Measurements from ENCODE around the gene HAPLN2.

The HAPLN2 gene

GRCh38 chr1:156655904-156656516, 36.8 kb downstream of the HAPLN2 start:
- Histone ChIP-seq H3K27ac (ENCODE audit: low read depth, low read length) (no peak overlapping the region), H2BK12ac (ENCODE audit: low read length) (no peak overlapping the region), H3K9ac (ENCODE audit: low read length) (no peak overlapping the region), H3K4ac (ENCODE audit: low read depth, low read length) (no peak overlapping the region), H3K36me3 (ENCODE audit: control insufficient read depth in 1 of 2, insufficient read depth in 2 of 2, low read length in 2 of 2) (no peaks in the 10 kb centered on the region), H2BK120ac (ENCODE audit: insufficient read depth, low read length, poor library complexity) (no peak overlapping the region), H3K79me1 (ENCODE audit: low read length) (peaks cover 8% of the 10 kb centered on the region), H4K8ac (ENCODE audit: low read depth, low read length) (no peak overlapping the region), H3K79me2 (ENCODE audit: control insufficient read depth, insufficient read depth, low read length, poor library complexity) (no peaks in the 10 kb centered on the region), H3K23ac (ENCODE audit: low read length) (no peak overlapping the region), H3K27me3 (ENCODE audit: insufficient read depth, low read length) (peaks cover 10% of the 10 kb centered on the region), H3K4me2 (ENCODE audit: low read length) (no peak overlapping the region), H4K91ac (ENCODE audit: low read depth, low read length) (no peak overlapping the region), H2BK5ac (ENCODE audit: low read depth, low read length, poor library complexity) (no peak overlapping the region), H2AFZ (ENCODE audit: insufficient read depth, low read length, poor library complexity) (no peak overlapping the region), H3K18ac (ENCODE audit: low read length) (no peak overlapping the region), H2AK5ac (ENCODE audit: low read length) (no peak overlapping the region), H3K14ac (ENCODE audit: low read length) (no peak overlapping the region), H4K12ac (ENCODE audit: low read depth, low read length) (no peak overlapping the region), H3K4me1 (ENCODE audit: control insufficient read depth in 1 of 2, insufficient read depth in 2 of 2, low read length in 2 of 2) (peaks cover 11 to 19% of the 10 kb centered on the region in 2 experiments), H3K4me3 (ENCODE audit: low read depth, low read length) (no peak overlapping the region), H3K9me3 (ENCODE audit: insufficient read depth, low read depth, low read length) (no peaks in the 10 kb centered on the region)
- no peak for DNase-seq
- no CpG with 5 or more reads among the region's 9 CpGs for WGBS (ENCODE audit: extremely low coverage, insufficient coverage, insufficient read length)

GRCh38 chr1:156656806-156657740, 37.9 kb downstream of the HAPLN2 start:
- H2AFZ ChIP-seq (ENCODE audit: insufficient read depth, low read length, poor library complexity): no peak overlapping the region
- WGBS (ENCODE audit: extremely low coverage, insufficient coverage, insufficient read length): no CpG with 5 or more reads among the region's 54 CpGs

DNA sequence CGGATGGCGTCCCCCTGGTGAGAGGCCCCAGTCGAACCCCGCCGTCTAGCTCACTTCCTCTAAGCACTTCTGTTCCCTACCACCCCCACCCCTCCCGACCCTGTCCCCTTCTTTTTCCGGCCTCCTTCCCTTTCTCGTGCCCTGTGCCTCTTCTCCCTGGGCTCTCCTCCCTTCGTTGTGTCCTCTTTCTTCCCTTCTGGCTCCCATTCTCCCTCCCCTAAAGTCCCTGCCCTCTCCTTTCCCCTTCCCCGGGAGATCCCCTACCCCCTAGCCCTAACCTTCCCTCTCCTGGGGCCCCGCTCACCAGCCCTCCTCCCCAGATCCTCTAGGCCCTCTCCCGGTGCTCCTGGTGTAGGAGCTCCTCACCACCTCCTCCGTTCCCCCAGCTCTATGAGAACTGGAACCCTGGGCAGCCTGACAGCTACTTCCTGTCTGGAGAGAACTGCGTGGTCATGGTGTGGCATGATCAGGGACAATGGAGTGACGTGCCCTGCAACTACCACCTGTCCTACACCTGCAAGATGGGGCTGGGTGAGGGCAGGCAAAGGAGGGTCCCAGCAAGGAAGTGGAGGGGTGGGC, 38.6 kb downstream of the HAPLN2 start:
- no peak overlapping the region for H3K27ac ChIP-seq (ENCODE audit: low read depth, low read length)
- H4K12ac ChIP-seq (ENCODE audit: low read depth, low read length): no peak overlapping the region
- peaks cover 27 to 37% of the 10 kb centered on the region in 2 experiments for H3K4me1 ChIP-seq (ENCODE audit: control insufficient read depth in 1 of 2, insufficient read depth in 2 of 2, low read length in 2 of 2)
- H3K18ac ChIP-seq (ENCODE audit: low read length): no peak overlapping the region
- H3K36me3 ChIP-seq (ENCODE audit: control insufficient read depth in 1 of 2, insufficient read depth in 2 of 2, low read length in 2 of 2): no peaks in the 10 kb centered on the region
- no peak overlapping the region for H3K14ac ChIP-seq (ENCODE audit: low read length)
- WGBS (ENCODE audit: extremely low coverage, insufficient coverage, insufficient read length): no CpG with 5 or more reads among the region's 15 CpGs
- peaks cover 25% of the 10 kb centered on the region for H3K79me1 ChIP-seq (ENCODE audit: low read length)
- H3K4me2 ChIP-seq (ENCODE audit: low read length): no peak overlapping the region
- H3K4ac ChIP-seq (ENCODE audit: low read depth, low read length): no peak overlapping the region
- H2AFZ ChIP-seq (ENCODE audit: insufficient read depth, low read length, poor library complexity): no peak overlapping the region
- H2BK120ac ChIP-seq (ENCODE audit: insufficient read depth, low read length, poor library complexity): no peak overlapping the region
- DNase-seq: no peak
- H3K23ac ChIP-seq (ENCODE audit: low read length): no peak overlapping the region
- H4K8ac ChIP-seq (ENCODE audit: low read depth, low read length): no peak overlapping the region
- peaks cover 10% of the 10 kb centered on the region for H3K27me3 ChIP-seq (ENCODE audit: insufficient read depth, low read length)
- no peak overlapping the region for H4K91ac ChIP-seq (ENCODE audit: low read depth, low read length)
- H3K9ac ChIP-seq (ENCODE audit: low read length): no peak overlapping the region
- no peak overlapping the region for H2BK12ac ChIP-seq (ENCODE audit: low read length)
- H2BK5ac ChIP-seq (ENCODE audit: low read depth, low read length, poor library complexity): no peak overlapping the region
- H3K79me2 ChIP-seq (ENCODE audit: control insufficient read depth, insufficient read depth, low read length, poor library complexity): no peaks in the 10 kb centered on the region
- H3K4me3 ChIP-seq (ENCODE audit: low read depth, low read length): no peak overlapping the region
- H3K9me3 ChIP-seq (ENCODE audit: insufficient read depth, low read depth, low read length): no peaks in the 10 kb centered on the region
- H2AK5ac ChIP-seq (ENCODE audit: low read length): no peak overlapping the region

More at GRCh38 chr1:156656806-156657740, 37.9 kb downstream of the HAPLN2 start:
- H3K79me2 ChIP-seq (ENCODE audit: control insufficient read depth, insufficient read depth, low read length, poor library complexity): no peaks in the 10 kb centered on the region
- H2BK5ac ChIP-seq (ENCODE audit: low read depth, low read length, poor library complexity): no peak overlapping the region
- peak; percentile 64 to 89 for DNase-seq
- H3K23ac ChIP-seq (ENCODE audit: low read length): no peak overlapping the region
- H3K27ac ChIP-seq (ENCODE audit: low read depth, low read length): no peak overlapping the region
- H3K9me3 ChIP-seq (ENCODE audit: insufficient read depth, low read depth, low read length): no peaks in the 10 kb centered on the region
- H3K27me3 ChIP-seq (ENCODE audit: insufficient read depth, low read length): peaks cover 10% of the 10 kb centered on the region
- H4K8ac ChIP-seq (ENCODE audit: low read depth, low read length): no peak overlapping the region
- no peak overlapping the region for H2AK5ac ChIP-seq (ENCODE audit: low read length)
- H3K4me3 ChIP-seq (ENCODE audit: low read depth, low read length): no peak overlapping the region
- no peak overlapping the region for H2BK12ac ChIP-seq (ENCODE audit: low read length)
- no peak overlapping the region for H2BK120ac ChIP-seq (ENCODE audit: insufficient read depth, low read length, poor library complexity)
- H4K91ac ChIP-seq (ENCODE audit: low read depth, low read length): no peak overlapping the region
- H3K36me3 ChIP-seq (ENCODE audit: control insufficient read depth in 1 of 2, insufficient read depth in 2 of 2, low read length in 2 of 2): no peaks in the 10 kb centered on the region
- no peak overlapping the region for H3K18ac ChIP-seq (ENCODE audit: low read length)
- peaks cover 22 to 29% of the 10 kb centered on the region in 2 experiments for H3K4me1 ChIP-seq (ENCODE audit: control insufficient read depth in 1 of 2, insufficient read depth in 2 of 2, low read length in 2 of 2)
- H4K12ac ChIP-seq (ENCODE audit: low read depth, low read length): no peak overlapping the region
- H3K4ac ChIP-seq (ENCODE audit: low read depth, low read length): no peak overlapping the region
- H3K9ac ChIP-seq (ENCODE audit: low read length): no peak overlapping the region
- no peak overlapping the region for H3K14ac ChIP-seq (ENCODE audit: low read length)
- H3K79me1 ChIP-seq (ENCODE audit: low read length): peaks cover 19% of the 10 kb centered on the region
- H3K4me2 ChIP-seq (ENCODE audit: low read length): peak overlapping the region; percentile 46

- Histone ChIP-seq H3K27me3 (ENCODE audit: insufficient read depth, low read length) (peaks cover 10% of the 10 kb centered on the region), H3K14ac (ENCODE audit: low read length) (no peak overlapping the region), H3K4ac (ENCODE audit: low read depth, low read length) (no peak overlapping the region), H3K27ac (ENCODE audit: low read depth, low read length) (no peak overlapping the region), H3K4me3 (ENCODE audit: low read depth, low read length) (no peak overlapping the region), H3K4me1 (ENCODE audit: control insufficient read depth in 1 of 2, insufficient read depth in 2 of 2, low read length in 2 of 2) (peaks cover 30 to 44% of the 10 kb centered on the region in 2 experiments), H2BK12ac (ENCODE audit: low read length) (no peak overlapping the region), H2BK120ac (ENCODE audit: insufficient read depth, low read length, poor library complexity) (no peak overlapping the region), H2AFZ (ENCODE audit: insufficient read depth, low read length, poor library complexity) (no peak overlapping the region), H3K4me2 (ENCODE audit: low read length) (no peak overlapping the region), H4K8ac (ENCODE audit: low read depth, low read length) (no peak overlapping the region), H3K9me3 (ENCODE audit: insufficient read depth, low read depth, low read length) (no peaks in the 10 kb centered on the region), H4K91ac (ENCODE audit: low read depth, low read length) (no peak overlapping the region), H3K79me2 (ENCODE audit: control insufficient read depth, insufficient read depth, low read length, poor library complexity) (no peaks in the 10 kb centered on the region), H3K36me3 (ENCODE audit: control insufficient read depth in 1 of 2, insufficient read depth in 2 of 2, low read length in 2 of 2) (no peaks in the 10 kb centered on the region), H4K12ac (ENCODE audit: low read depth, low read length) (no peak overlapping the region), H3K18ac (ENCODE audit: low read length) (no peak overlapping the region), H3K9ac (ENCODE audit: low read length) (no peak overlapping the region), H2AK5ac (ENCODE audit: low read length) (no peak overlapping the region), H3K23ac (ENCODE audit: low read length) (no peak overlapping the region), H3K79me1 (ENCODE audit: low read length) (peaks cover 30% of the 10 kb centered on the region), H2BK5ac (ENCODE audit: low read depth, low read length, poor library complexity) (no peak overlapping the region)
- no CpG with 5 or more reads among the region's 14 CpGs for WGBS (ENCODE audit: extremely low coverage, insufficient coverage, insufficient read length)
- no peak for DNase-seq
These were observed 39.3 kb downstream of the HAPLN2 start for GRCh38 chr1:156658496-156658895.
